Panc1 (cell line): ENCODE measurements around the gene IL17C. TPM values are rescaled to one million over a fixed set of nuclear protein-coding genes. Genes with fewer than 3 reads are reported as not detected.

ENCODE experiments used
- ATAC-seq: fragments of 200-7000 bp; cut with Tn5 transposase; 2 replicates; pipeline ENCODE4 v1.9.1; 2020; ENCODE audit warnings: mild to moderate bottlenecking, moderate library complexity
- BruUV-seq: library from RNA; stranded (reverse); fragments of 400-500 nt; replicated peaks from 2 replicates; lab custom pipeline; 2021; lab: Mats Ljungman, UMichigan
- CTCF ChIA-PET: fragments of 300-600 bp; sonication (Branson Sonifier 250); formaldehyde crosslinking; loops from one replicate; lab custom pipeline; 2022; ENCODE audit warnings: antibody characterized with exemption; lab: Charles Lee
- POLR2A ChIA-PET: fragments of 300-600 bp; sonication (Branson Sonifier 250); formaldehyde crosslinking; loops from one replicate; lab custom pipeline; 2022; ENCODE audit warnings: antibody characterized with exemption; lab: Charles Lee
- DNase-seq: peaks from one replicate; pipeline ENCODE4 v3.0.0-alpha.2; 2010; ENCODE audit warnings: low read depth, low spot score
- H3K27ac ChIP-seq: 2 replicates; pipeline ENCODE4 v1.5.1; 2011; ENCODE audit warnings: mild to moderate bottlenecking, low read length, inconsistent platforms
- H3K27me3 ChIP-seq: fragments of 200-500 bp; sonication (Bioruptor generic); 2 replicates; pipeline ENCODE4 v1.6.0; 2014; ENCODE audit warnings: low read length, inconsistent platforms; ENCODE audit not compliant: control insufficient read depth, insufficient read depth
- H3K36me3 ChIP-seq: fragments of 200-500 bp; sonication (Bioruptor generic); 2 replicates; pipeline ENCODE4 v1.5.1; 2014; ENCODE audit warnings: inconsistent platforms, mild to moderate bottlenecking, low read length, moderate library complexity; ENCODE audit not compliant: control insufficient read depth, insufficient read depth
- H3K4me1 ChIP-seq: 2 replicates; pipeline ENCODE4 v1.5.1; 2011; ENCODE audit warnings: inconsistent platforms, mild to moderate bottlenecking, low read length, moderate library complexity; ENCODE audit not compliant: control insufficient read depth, insufficient read depth
- H3K4me3 ChIP-seq, 2 experiments: 2 replicates each; pipeline ENCODE4 v1.5.1; 2011 to 2012; ENCODE audit warnings: low read depth in 2 of 2, low read length in 2 of 2, mild to moderate bottlenecking in 2 of 2, inconsistent platforms in 1 of 2, moderate library complexity in 1 of 2
- H3K9me3 ChIP-seq: fragments of 200-500 bp; sonication (Bioruptor generic); 2 replicates; pipeline ENCODE4 v1.5.1; 2014; ENCODE audit warnings: low read depth, mild to moderate bottlenecking, inconsistent platforms, low read length, moderate library complexity; ENCODE audit not compliant: control insufficient read depth, insufficient read depth
- POLR2AphosphoS5 ChIP-seq: IDR thresholded peaks from 2 replicates; pipeline ENCODE4 v1.6.1; 2012; ENCODE audit warnings: mild to moderate bottlenecking, low read depth, low read length, moderate library complexity
- SIN3A ChIP-seq: IDR thresholded peaks from 2 replicates; pipeline ENCODE4 v1.6.1; 2012; ENCODE audit warnings: low read depth, mild to moderate bottlenecking, low read length, moderate library complexity, borderline replicate concordance; ENCODE audit not compliant: insufficient read depth
- TCF7L2 ChIP-seq: IDR thresholded peaks from 2 replicates; pipeline ENCODE4 v1.6.1; 2011; ENCODE audit warnings: mild to moderate bottlenecking, low read depth, low read length, inconsistent platforms
- in situ Hi-C: cut with HindIII; loops from 2 replicates; pipeline ENCODE4 v1.10.0; 2016; ENCODE audit warnings: low sequenced_read_pairs, low pct_unique_long_range_greater_than_20kb
- intact Hi-C: fragments of 100-400 bp; cut with micrococcal nuclease; formaldehyde crosslinking; loops from one replicate; pipeline ENCODE4 v1.10.0; 2022; ENCODE audit not compliant: unreplicated experiment
- total RNA-seq: library from RNA; stranded (reverse); gene quantifications from one replicate; pipeline ENCODE4 v1.2.1, GENCODE V29; 2021; ENCODE audit not compliant: unreplicated experiment
- TF ChIP-seq, protein P1 (sequence below): fragments of 450-650 bp; IDR thresholded peaks from 2 replicates; pipeline ENCODE4 v1.5.1; 2017; ENCODE audit warnings: mild to moderate bottlenecking
- TF ChIP-seq, protein P2 (sequence below), 2 experiments: IDR thresholded peaks; 2 replicates each; pipeline ENCODE4 v1.6.1; 2011 to 2012; ENCODE audit warnings: low read depth in 2 of 2, control low read depth in 1 of 2, low read length in 1 of 2, mild to moderate bottlenecking in 1 of 2, moderate library complexity in 1 of 2; ENCODE audit not compliant: insufficient read depth in 1 of 2

Gene IL17C
- total RNA-seq, 1 experiment from 2014 or later: not detected

DNA sequence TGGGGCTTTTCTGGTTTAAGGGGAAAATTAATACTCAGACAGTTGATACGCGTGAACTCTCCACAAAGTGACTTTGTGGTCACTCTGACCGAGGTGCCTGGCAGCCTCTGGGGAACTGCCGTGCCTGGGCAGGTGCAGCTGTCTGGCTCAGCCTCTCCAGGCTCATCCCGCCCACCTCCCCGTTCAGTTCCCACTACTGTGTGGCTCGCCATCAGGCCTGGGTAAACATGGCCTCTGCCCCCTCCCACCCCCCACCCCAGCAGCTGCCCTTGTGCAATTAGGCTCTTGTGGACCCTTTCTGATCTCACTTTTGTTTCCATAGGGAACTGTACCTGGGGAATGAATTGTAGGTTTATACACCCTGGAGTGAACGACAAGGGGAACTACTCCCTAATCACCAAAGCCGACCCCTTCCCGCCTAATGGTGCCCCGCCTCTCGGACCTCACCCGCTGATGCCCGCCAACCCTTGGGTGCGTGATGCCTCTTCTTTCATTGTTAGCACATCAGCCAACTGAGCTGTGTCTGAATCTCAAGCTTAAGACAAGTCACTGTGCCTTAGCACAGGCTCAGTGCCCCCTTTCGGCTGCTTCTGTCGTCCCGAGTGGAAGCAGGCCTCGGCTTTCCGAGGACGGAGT lies 40.4 kb upstream of the IL17C start:
- ATAC-seq (no peak), DNase-seq (no peak)
- no peaks in the 10 kb centered on the region for H3K27me3 ChIP-seq
- H3K9me3 ChIP-seq: no peaks in the 10 kb centered on the region
- H3K36me3 ChIP-seq: peaks cover 2% of the 10 kb centered on the region; the same call in 1 of the 2 replicates
- no peak overlapping the region for H3K4me3 ChIP-seq
- H3K4me1 ChIP-seq: no peaks in the 10 kb centered on the region
- TF ChIP-seq, protein P1, sequence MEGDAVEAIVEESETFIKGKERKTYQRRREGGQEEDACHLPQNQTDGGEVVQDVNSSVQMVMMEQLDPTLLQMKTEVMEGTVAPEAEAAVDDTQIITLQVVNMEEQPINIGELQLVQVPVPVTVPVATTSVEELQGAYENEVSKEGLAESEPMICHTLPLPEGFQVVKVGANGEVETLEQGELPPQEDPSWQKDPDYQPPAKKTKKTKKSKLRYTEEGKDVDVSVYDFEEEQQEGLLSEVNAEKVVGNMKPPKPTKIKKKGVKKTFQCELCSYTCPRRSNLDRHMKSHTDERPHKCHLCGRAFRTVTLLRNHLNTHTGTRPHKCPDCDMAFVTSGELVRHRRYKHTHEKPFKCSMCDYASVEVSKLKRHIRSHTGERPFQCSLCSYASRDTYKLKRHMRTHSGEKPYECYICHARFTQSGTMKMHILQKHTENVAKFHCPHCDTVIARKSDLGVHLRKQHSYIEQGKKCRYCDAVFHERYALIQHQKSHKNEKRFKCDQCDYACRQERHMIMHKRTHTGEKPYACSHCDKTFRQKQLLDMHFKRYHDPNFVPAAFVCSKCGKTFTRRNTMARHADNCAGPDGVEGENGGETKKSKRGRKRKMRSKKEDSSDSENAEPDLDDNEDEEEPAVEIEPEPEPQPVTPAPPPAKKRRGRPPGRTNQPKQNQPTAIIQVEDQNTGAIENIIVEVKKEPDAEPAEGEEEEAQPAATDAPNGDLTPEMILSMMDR: no peak
- TF ChIP-seq, protein P2, sequence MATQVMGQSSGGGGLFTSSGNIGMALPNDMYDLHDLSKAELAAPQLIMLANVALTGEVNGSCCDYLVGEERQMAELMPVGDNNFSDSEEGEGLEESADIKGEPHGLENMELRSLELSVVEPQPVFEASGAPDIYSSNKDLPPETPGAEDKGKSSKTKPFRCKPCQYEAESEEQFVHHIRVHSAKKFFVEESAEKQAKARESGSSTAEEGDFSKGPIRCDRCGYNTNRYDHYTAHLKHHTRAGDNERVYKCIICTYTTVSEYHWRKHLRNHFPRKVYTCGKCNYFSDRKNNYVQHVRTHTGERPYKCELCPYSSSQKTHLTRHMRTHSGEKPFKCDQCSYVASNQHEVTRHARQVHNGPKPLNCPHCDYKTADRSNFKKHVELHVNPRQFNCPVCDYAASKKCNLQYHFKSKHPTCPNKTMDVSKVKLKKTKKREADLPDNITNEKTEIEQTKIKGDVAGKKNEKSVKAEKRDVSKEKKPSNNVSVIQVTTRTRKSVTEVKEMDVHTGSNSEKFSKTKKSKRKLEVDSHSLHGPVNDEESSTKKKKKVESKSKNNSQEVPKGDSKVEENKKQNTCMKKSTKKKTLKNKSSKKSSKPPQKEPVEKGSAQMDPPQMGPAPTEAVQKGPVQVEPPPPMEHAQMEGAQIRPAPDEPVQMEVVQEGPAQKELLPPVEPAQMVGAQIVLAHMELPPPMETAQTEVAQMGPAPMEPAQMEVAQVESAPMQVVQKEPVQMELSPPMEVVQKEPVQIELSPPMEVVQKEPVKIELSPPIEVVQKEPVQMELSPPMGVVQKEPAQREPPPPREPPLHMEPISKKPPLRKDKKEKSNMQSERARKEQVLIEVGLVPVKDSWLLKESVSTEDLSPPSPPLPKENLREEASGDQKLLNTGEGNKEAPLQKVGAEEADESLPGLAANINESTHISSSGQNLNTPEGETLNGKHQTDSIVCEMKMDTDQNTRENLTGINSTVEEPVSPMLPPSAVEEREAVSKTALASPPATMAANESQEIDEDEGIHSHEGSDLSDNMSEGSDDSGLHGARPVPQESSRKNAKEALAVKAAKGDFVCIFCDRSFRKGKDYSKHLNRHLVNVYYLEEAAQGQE (IDR thresholded peaks at IDR 0.05; ENCODE audit: insufficient read depth in 1 of 2, low read depth in 2 of 2, low read length in 1 of 2): no peak
- TF ChIP-seq TCF7L2 (no peak), SIN3A (no peak), POLR2AphosphoS5 (no peak)
- H3K27ac ChIP-seq: no peak overlapping the region
- BruUV-seq: no TSS peak
- intact Hi-C loops (no loop called here), in situ Hi-C loops (no loop called here)
- ChIA-PET CTCF (no interaction called here), POLR2A (no interaction called here)

DNA sequence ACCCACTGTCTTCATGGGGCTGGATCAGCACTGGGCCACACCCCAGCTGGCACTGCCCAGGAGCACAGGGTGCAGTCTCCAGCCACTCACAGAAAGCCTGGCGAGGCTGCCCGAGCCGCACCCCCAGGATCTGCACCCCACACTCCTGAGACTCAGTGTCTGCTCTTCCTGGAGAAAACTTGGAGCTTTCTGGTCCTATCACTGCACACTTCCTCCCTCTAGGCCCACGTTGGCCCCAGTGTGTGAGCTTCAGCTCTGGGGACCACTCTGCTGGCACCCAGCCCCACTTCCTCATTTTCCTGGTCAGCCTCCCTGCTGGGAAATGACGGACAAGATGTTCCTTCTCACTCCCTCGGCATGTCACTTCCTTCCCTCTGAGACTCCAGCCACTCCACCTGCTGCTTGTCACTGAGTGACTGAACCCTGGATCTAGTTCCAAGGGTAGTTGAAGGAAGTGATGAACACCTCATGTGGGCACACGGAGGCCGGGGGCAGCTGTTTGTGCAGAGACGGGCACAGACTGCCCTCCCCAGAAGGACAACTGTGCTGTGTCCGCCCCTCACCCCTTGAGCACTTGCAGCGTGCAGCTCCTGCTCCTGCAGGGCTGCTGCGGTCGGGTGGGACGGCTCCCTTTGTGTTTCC lies 39.2 kb upstream of the IL17C start:
- Histone ChIP-seq H3K4me3 (no peak overlapping the region), H3K4me1 (no peaks in the 10 kb centered on the region), H3K27me3 (no peaks in the 10 kb centered on the region), H3K9me3 (no peaks in the 10 kb centered on the region), H3K36me3 (peaks cover 2% of the 10 kb centered on the region; the same call in 1 of the 2 replicates), H3K27ac (no peak overlapping the region)
- ChIA-PET CTCF (no interaction called here), POLR2A (interaction anchor here (0.6 kb wide), 1 partner anchor 641 kb away, joined by 4 read pairs; no protein-coding TSS in a partner anchor)
- DNase-seq (no peak), ATAC-seq (no peak)
- no peak for TF ChIP-seq SIN3A
- intact Hi-C loops (no loop called here), in situ Hi-C loops (no loop called here)
- no TSS peak for BruUV-seq
